ENCODE measurements around the gene AIMP1.

DNA sequence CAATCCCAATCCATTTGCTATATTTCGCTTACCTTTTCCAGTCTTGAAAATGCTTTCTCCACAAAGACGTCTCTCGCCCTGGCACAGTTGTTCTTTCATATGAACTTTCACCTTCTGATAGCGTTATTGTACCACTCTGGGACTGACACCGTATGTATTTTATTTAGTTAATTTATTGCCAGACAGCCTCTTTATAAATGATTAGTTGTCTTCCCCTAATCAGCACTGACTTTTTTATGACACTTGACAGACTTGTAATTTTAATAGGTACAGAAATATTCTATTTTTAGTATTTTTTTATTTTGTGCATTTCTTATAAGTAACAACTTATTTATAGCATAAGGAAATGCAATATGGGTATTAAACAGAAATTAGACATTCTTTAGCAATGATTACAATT lies 52.3 kb downstream of the AIMP1 start, which contains the start of gene GIMD1:
- TF ChIP-seq, protein P1, sequence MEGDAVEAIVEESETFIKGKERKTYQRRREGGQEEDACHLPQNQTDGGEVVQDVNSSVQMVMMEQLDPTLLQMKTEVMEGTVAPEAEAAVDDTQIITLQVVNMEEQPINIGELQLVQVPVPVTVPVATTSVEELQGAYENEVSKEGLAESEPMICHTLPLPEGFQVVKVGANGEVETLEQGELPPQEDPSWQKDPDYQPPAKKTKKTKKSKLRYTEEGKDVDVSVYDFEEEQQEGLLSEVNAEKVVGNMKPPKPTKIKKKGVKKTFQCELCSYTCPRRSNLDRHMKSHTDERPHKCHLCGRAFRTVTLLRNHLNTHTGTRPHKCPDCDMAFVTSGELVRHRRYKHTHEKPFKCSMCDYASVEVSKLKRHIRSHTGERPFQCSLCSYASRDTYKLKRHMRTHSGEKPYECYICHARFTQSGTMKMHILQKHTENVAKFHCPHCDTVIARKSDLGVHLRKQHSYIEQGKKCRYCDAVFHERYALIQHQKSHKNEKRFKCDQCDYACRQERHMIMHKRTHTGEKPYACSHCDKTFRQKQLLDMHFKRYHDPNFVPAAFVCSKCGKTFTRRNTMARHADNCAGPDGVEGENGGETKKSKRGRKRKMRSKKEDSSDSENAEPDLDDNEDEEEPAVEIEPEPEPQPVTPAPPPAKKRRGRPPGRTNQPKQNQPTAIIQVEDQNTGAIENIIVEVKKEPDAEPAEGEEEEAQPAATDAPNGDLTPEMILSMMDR (IDR thresholded peaks at IDR 0.05) = no peak
- TF ChIP-seq RELA (CRISPR knock-in tag; IDR thresholded peaks at IDR 0.05; ENCODE audit: borderline replicate concordance) (no peak), JUN (CRISPR knock-in tag; IDR thresholded peaks at IDR 0.05) (no peak), TEAD4 (CRISPR knock-in tag; IDR thresholded peaks at IDR 0.05) (no peak), ZNF232 (CRISPR knock-in tag; IDR thresholded peaks at IDR 0.05) (no peak), ZNF121 (CRISPR knock-in tag; IDR thresholded peaks at IDR 0.05) (no peak)
- TF ChIP-seq, protein P2, sequence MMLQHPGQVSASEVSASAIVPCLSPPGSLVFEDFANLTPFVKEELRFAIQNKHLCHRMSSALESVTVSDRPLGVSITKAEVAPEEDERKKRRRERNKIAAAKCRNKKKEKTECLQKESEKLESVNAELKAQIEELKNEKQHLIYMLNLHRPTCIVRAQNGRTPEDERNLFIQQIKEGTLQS (CRISPR knock-in tag; conservative IDR thresholded peaks at IDR 0.05) = no peak
